HEK293 (cell line): ENCODE measurements around the gene FHL2.

ENCODE experiments used
- CTCF ChIP-seq: fragments of 450-650 bp; formaldehyde crosslinking; IDR thresholded peaks from 2 replicates; pipeline ENCODE4 v1.5.1; 2016; ENCODE audit warnings: missing biosample characterization, missing genetic modification characterization
- INSM2 ChIP-seq: fragments of 450-650 bp; formaldehyde crosslinking; IDR thresholded peaks from 2 replicates; pipeline ENCODE4 v1.5.1; 2016; ENCODE audit warnings: missing biosample characterization, missing genetic modification characterization
- TCF7L2 ChIP-seq: IDR thresholded peaks from 2 replicates; pipeline ENCODE4 v1.6.1; 2011; ENCODE audit warnings: low read depth, mild to moderate bottlenecking, inconsistent platforms, low read length, moderate library complexity, borderline replicate concordance
- YY1 ChIP-seq: fragments of 450-650 bp; formaldehyde crosslinking; IDR thresholded peaks from 2 replicates; pipeline ENCODE4 v1.5.1; 2018; ENCODE audit warnings: missing biosample characterization, missing genetic modification characterization
- ZBTB8A ChIP-seq: fragments of 450-650 bp; formaldehyde crosslinking; IDR thresholded peaks from 2 replicates; pipeline ENCODE4 v1.5.1; 2016; ENCODE audit warnings: missing biosample characterization, missing genetic modification characterization
- ZNF26 ChIP-seq: fragments of 450-650 bp; formaldehyde crosslinking; IDR thresholded peaks from 2 replicates; pipeline ENCODE4 v1.5.1; 2016; ENCODE audit warnings: missing biosample characterization, missing genetic modification characterization
- ZNF366 ChIP-seq: fragments of 450-650 bp; formaldehyde crosslinking; conservative IDR thresholded peaks from 2 replicates; pipeline ENCODE4 v1.5.1; 2016; ENCODE audit warnings: missing biosample characterization, missing genetic modification characterization
- ZNF585B ChIP-seq: fragments of 450-650 bp; formaldehyde crosslinking; IDR thresholded peaks from 2 replicates; pipeline ENCODE4 v1.5.1; 2016; ENCODE audit warnings: missing biosample characterization, missing genetic modification characterization
- ZNF670 ChIP-seq: fragments of 450-650 bp; formaldehyde crosslinking; IDR thresholded peaks from 2 replicates; pipeline ENCODE4 v1.5.1; 2016; ENCODE audit warnings: missing biosample characterization, missing genetic modification characterization, low read depth
- ZSCAN18 ChIP-seq: fragments of 450-650 bp; formaldehyde crosslinking; IDR thresholded peaks from 2 replicates; pipeline ENCODE4 v1.5.1; 2016; ENCODE audit warnings: missing biosample characterization, missing genetic modification characterization
- TF ChIP-seq, protein P1 (sequence below): fragments of 450-650 bp; formaldehyde crosslinking; IDR thresholded peaks from 2 replicates; pipeline ENCODE4 v1.5.1; 2016; ENCODE audit warnings: missing biosample characterization, missing genetic modification characterization, low read depth
- TF ChIP-seq, protein P2 (sequence below): fragments of 450-650 bp; formaldehyde crosslinking; IDR thresholded peaks from 2 replicates; pipeline ENCODE4 v1.5.1; 2016; ENCODE audit warnings: missing biosample characterization, missing genetic modification characterization, borderline replicate concordance
- TF ChIP-seq, protein P3 (sequence below): fragments of 450-650 bp; formaldehyde crosslinking; IDR thresholded peaks from 2 replicates; pipeline ENCODE4 v1.5.1; 2016; ENCODE audit warnings: missing biosample characterization, missing genetic modification characterization

DNA sequence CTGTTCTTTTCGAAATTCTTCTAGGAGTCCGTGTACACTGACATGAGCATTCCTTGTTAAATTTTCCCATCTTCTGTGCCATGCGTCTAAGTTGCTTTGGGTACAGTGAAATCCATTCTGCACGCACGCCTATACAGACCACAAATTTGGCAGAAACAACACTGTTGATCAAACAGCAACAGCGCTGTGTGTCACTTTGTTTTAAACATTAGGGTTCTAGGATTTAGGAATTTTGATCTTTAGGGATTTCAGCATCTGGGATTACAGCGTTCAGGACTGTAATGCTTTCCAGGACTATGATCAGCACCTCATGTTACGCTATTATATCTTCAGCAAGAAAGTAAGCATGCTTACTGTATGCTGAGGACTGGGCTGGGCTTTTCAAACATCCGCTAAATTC, 47.1 kb upstream of the FHL2 start:
- TF ChIP-seq INSM2 = no peak
- no peak for TF ChIP-seq CTCF (tag by site-specific recombination)
- TF ChIP-seq ZNF585B (tag by site-specific recombination) = no peak
- TF ChIP-seq, protein P1, sequence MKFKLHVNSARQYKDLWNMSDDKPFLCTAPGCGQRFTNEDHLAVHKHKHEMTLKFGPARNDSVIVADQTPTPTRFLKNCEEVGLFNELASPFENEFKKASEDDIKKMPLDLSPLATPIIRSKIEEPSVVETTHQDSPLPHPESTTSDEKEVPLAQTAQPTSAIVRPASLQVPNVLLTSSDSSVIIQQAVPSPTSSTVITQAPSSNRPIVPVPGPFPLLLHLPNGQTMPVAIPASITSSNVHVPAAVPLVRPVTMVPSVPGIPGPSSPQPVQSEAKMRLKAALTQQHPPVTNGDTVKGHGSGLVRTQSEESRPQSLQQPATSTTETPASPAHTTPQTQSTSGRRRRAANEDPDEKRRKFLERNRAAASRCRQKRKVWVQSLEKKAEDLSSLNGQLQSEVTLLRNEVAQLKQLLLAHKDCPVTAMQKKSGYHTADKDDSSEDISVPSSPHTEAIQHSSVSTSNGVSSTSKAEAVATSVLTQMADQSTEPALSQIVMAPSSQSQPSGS (tag by site-specific recombination) = no peak
- TF ChIP-seq ZBTB8A (tag by site-specific recombination) = no peak
- TF ChIP-seq ZNF26 (tag by site-specific recombination) = no peak
- TF ChIP-seq, protein P2, sequence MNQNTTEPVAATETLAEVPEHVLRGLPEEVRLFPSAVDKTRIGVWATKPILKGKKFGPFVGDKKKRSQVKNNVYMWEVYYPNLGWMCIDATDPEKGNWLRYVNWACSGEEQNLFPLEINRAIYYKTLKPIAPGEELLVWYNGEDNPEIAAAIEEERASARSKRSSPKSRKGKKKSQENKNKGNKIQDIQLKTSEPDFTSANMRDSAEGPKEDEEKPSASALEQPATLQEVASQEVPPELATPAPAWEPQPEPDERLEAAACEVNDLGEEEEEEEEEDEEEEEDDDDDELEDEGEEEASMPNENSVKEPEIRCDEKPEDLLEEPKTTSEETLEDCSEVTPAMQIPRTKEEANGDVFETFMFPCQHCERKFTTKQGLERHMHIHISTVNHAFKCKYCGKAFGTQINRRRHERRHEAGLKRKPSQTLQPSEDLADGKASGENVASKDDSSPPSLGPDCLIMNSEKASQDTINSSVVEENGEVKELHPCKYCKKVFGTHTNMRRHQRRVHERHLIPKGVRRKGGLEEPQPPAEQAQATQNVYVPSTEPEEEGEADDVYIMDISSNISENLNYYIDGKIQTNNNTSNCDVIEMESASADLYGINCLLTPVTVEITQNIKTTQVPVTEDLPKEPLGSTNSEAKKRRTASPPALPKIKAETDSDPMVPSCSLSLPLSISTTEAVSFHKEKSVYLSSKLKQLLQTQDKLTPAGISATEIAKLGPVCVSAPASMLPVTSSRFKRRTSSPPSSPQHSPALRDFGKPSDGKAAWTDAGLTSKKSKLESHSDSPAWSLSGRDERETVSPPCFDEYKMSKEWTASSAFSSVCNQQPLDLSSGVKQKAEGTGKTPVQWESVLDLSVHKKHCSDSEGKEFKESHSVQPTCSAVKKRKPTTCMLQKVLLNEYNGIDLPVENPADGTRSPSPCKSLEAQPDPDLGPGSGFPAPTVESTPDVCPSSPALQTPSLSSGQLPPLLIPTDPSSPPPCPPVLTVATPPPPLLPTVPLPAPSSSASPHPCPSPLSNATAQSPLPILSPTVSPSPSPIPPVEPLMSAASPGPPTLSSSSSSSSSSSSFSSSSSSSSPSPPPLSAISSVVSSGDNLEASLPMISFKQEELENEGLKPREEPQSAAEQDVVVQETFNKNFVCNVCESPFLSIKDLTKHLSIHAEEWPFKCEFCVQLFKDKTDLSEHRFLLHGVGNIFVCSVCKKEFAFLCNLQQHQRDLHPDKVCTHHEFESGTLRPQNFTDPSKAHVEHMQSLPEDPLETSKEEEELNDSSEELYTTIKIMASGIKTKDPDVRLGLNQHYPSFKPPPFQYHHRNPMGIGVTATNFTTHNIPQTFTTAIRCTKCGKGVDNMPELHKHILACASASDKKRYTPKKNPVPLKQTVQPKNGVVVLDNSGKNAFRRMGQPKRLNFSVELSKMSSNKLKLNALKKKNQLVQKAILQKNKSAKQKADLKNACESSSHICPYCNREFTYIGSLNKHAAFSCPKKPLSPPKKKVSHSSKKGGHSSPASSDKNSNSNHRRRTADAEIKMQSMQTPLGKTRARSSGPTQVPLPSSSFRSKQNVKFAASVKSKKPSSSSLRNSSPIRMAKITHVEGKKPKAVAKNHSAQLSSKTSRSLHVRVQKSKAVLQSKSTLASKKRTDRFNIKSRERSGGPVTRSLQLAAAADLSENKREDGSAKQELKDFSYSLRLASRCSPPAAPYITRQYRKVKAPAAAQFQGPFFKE (tag by site-specific recombination) = no peak
- TF ChIP-seq YY1 (tag by site-specific recombination) = no peak
- TF ChIP-seq ZNF670 (tag by site-specific recombination) = no peak
- TF ChIP-seq TCF7L2 = no peak
- TF ChIP-seq ZNF366 (tag by site-specific recombination) = no peak
- TF ChIP-seq, protein P3, sequence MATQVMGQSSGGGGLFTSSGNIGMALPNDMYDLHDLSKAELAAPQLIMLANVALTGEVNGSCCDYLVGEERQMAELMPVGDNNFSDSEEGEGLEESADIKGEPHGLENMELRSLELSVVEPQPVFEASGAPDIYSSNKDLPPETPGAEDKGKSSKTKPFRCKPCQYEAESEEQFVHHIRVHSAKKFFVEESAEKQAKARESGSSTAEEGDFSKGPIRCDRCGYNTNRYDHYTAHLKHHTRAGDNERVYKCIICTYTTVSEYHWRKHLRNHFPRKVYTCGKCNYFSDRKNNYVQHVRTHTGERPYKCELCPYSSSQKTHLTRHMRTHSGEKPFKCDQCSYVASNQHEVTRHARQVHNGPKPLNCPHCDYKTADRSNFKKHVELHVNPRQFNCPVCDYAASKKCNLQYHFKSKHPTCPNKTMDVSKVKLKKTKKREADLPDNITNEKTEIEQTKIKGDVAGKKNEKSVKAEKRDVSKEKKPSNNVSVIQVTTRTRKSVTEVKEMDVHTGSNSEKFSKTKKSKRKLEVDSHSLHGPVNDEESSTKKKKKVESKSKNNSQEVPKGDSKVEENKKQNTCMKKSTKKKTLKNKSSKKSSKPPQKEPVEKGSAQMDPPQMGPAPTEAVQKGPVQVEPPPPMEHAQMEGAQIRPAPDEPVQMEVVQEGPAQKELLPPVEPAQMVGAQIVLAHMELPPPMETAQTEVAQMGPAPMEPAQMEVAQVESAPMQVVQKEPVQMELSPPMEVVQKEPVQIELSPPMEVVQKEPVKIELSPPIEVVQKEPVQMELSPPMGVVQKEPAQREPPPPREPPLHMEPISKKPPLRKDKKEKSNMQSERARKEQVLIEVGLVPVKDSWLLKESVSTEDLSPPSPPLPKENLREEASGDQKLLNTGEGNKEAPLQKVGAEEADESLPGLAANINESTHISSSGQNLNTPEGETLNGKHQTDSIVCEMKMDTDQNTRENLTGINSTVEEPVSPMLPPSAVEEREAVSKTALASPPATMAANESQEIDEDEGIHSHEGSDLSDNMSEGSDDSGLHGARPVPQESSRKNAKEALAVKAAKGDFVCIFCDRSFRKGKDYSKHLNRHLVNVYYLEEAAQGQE (tag by site-specific recombination) = no peak
- TF ChIP-seq ZSCAN18 (tag by site-specific recombination) = no peak
